ENCODE measurements around the gene B3GAT1. TPM values are rescaled to one million over a fixed set of nuclear protein-coding genes. Genes with fewer than 3 reads are reported as not detected.

Gene B3GAT1
- total RNA-seq: 0.05 TPM in 1 of 2 replicates, not detected in the other

GRCh38 chr11:134412203-134413042, at the start of gene B3GAT1:
Gene B3GAT1, minus strand, starts transcription at chr11:134412242. Its CDS starts 24,583 bp downstream, at chr11:134387659.

GRCh38 chr11:134331354-134332188, 80.5 kb downstream of the B3GAT1 start, which contains the start of gene GLB1L2:
Gene GLB1L2, plus strand, starts transcription at chr11:134331988. Its CDS starts 74 bp downstream, at chr11:134332062.

Other genes with a start within 250 kb of the B3GAT1 start
- 9.2 and 19.5 TPM in 2 replicates for gene NCAPD3, start 188.3 kb downstream of the B3GAT1 start, total RNA-seq
- 36.5 and 58.4 TPM in 2 replicates for gene VPS26B, start 187.6 kb downstream of the B3GAT1 start, total RNA-seq
- gene THYN1, start 158.9 kb downstream of the B3GAT1 start, total RNA-seq: 61.5 and 77.8 TPM in 2 replicates
- 20.2 and 20.3 TPM in 2 replicates for gene ACAD8, start 158.7 kb downstream of the B3GAT1 start, total RNA-seq
- not detected in 2 replicates for gene GLB1L3, start 135.9 kb downstream of the B3GAT1 start, total RNA-seq
- gene GLB1L2, start 80.3 kb downstream of the B3GAT1 start, total RNA-seq: 0.30 and 0.32 TPM in 2 replicates